GM21576 (cell line): ENCODE results near the gene GH1.
"Not testable (repeated sequence)": the region's sequence is repeated elsewhere in the genome, so short reads cannot be mapped to it uniquely, and the experiment has no call there.

Experiments
- ATAC-seq: cut with Tn5 transposase; IDR thresholded peaks from one replicate; pipeline ENCODE4 v1.9.1; 2021; ENCODE audit warnings: mild to moderate bottlenecking, moderate library complexity; ENCODE audit not compliant: unreplicated experiment

GH1 gene

DNA sequence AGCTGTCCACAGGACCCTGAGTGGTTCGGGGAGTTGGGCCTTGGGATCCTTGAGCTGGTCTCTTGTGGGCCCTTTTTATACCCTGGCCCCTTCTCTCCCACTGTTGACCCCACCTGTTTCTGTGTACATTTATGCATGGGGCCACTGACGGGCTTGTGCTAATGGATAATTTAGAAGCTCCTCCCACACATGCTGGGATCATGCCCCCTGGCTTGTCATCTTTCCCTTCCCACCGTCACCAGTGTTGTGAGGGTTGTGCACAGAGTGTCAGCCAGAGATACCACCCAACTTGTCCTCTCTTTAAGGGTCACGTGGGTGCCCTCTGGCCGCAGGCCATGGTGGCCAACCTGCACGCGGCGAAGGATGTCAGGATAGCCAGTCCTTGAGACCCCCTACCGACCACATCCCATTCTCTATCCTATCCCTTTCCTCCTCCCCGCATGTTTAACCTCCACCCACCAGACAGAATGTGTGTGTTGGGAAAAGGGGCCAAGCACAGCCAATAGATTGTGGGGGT is at the start of gene GH1:
TSS of gene GH1 (minus strand) at position 51 of the 517 bp plus-strand sequence. CDS start 63 bp downstream, outside the sequence.
- not testable (repeated sequence) for ATAC-seq

DNA sequence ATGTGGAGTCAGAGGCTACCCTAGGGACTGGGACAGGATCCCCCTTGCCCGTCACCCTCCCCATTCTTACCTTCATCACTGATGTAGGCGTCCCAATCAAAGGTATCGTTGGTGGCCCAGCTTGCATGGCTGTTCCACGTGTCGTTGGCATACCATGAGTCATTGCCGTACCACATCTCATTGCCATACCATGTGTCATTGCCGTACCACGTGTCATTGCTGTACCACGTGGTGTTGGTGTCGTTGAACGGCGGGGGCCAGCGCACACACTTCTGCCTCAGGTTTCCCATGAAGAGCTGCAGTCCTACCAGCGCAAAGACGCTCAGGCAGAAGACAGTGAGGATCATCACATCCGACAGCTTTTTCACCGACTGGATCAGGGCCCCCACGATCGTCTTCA is 49.3 kb upstream of the GH1 start:
- no peak for ATAC-seq

DNA sequence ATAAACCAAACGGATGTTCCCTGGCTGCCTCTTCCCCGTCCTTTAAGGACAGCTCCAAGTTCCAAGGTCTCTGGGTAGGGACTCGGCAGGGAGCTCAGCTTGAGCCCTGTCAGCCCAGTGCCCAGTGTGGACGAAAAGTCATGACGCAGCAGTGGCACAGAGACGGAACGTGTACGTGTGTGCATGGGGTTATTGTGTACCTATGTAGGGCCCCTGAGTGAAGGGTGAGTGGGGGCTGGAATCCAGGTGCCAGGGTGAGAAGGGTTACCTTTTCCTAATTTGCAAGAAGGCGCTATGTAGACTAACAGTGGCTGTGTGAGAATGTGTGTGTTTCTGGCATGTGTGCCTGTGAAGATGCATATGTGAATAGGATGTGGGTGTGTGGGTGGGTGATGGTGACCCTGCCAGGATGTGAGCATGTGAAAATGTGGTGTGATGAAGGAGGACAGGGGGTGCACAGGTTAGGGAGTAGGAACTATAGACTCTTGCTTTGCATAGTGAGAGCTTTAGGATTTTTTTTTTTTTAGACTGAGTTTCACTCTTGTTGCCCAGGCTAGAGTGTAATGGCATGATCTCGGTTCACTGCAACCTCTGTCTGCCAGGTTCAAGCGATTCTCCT is 48.1 kb upstream of the GH1 start:
- no peak for ATAC-seq

DNA sequence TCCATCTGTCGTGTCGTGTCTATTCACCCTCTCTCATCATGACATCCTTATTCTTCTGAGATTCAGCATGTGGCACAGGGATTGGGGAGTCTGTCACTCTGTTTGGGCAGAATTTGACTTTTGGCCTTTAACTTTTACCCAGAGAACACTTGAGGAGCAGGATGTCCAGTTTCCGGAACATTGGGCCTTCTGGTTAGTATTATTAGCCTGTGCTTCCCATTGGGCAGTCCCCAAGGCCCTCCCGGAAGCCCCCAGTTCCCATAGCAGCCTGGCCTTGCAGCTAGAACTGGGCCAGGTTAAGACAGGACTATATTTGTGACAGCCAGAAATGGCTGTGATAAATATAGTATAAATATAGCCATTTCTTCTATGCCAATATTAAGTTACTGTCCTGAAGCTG is 44.5 kb upstream of the GH1 start:
- no peak for ATAC-seq

DNA sequence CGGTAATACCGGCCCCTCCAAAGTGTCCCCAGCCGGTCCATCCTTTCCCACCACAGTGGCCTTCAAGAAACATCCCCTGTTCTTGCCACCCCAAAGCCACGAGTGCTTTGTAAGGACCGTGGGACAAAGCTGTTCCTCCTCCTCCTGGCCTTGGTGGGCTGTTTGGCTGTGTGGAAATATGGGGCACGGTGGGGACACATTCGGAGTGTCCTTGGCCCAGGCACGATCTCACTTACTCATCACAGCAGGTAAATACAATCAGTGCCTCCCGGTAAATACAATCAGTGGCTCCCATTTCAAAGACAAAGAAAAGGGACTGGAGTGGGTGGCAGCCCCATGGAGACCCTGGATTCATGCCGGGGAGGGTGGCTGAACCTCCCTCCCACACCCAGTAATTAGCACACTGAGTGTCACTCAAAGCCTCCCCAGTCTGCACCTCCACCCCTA is 43.7 kb upstream of the GH1 start:
- ATAC-seq: no peak

DNA sequence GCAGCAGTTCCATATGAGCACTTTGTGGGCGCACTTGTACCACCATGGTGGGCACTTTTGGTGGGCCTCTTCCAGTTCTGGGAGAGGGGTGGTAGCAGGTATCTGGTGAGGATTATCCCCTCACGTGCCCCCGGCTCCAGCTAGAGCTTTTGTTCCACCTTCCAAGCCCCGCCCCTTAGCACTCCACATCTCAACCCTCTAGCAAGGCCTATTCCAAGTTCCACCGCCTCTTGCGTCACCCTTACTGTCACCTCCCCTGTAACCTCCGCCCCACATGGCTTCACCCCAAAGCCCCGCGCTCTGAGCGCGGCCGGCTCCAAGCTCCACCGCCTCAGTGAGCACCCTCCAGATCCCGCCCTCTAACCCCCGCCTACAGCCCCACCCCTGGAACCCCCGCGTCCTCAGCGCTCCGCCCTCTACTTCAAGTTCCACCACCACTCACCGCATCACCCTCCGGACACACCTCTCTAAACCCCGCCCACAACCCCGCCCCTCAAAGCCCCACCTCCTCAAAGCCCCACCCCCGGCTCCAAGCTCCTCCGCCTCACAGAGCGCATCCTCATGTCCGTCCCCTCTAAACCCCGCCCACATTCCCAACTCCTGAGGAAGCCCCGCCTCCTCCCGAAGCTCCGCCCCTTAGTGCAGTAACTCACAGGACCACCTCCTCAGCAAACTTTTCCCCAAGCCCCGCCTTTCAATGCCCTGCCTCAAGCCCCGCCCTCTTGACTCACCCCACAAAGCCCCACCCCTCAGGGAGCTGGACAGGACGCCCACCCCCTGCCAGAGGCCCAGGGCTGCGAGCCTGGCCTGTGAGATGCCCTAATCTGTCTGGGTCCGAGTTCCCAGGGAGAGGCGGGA is 42.9 kb upstream of the GH1 start:
- ATAC-seq: no peak

DNA sequence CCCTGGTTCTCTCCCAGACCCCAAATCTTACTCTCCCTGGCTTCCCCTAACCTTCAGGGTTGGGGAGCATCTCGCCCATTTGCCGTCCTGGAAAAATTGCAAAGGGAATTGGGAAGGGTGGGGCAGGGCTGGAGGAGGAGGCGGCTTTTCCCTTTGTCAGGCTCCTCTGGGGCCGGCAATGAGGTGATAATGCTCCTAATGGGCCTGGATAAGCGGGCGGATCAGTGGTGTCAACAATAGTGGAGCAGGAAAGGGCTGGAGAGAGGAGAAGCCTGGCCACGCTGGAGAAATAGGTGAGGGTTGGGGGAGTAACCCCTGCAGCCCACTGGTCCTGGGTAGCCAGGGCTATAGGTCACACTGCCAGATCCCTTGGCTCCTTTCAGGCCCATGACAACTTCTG is 41.8 kb upstream of the GH1 start:
- no peak for ATAC-seq

DNA sequence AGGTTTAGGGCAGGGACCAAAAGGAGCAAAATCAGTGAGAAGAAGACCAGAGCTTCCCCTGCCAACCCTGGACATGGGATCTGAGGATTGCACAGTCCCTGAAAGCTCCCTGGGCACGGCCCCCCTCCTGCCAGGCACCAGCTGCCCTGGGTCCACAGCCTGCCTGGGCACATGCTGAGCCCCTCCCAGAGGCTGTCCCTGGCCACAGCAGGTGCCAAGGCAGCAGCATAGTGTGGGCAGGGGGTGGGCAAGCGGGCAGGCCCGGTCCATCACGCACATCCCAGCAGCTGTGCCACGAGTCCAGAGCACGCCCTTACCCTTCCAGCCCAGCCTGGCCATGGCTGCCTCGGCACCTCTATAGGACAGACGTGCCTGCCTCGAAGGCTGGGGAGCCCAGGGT is 41.4 kb upstream of the GH1 start:
- ATAC-seq: no peak

DNA sequence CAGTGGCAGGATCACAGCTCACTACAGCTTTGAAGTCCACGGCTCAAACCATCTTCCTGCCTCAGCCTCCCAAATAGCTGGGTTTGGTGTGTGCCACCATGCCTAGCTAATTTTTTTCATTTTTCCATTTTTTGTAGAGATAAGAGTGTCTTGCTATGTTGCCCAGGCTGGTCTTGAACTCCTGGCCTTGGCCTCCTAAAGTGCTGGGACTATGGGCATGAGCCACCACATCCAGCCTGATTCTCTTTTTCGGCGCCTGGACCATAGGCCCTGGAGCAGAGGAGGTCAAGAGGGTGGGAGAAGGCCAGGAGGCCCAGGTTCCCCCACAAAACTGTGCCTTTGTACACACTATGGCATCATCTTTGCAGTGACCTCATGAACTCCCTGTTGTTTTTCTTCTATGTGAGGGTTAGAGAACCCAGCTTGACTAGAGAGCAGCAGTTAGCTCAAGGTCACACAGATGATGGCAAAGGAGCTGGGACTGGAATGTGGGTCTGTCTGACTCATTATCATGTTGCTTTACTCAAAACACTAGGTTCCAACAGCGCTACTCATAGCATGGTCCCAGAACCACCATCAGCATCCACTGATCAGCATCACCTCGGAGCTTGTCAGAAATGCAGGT is 37.8 kb upstream of the GH1 start:
- ATAC-seq: no peak

DNA sequence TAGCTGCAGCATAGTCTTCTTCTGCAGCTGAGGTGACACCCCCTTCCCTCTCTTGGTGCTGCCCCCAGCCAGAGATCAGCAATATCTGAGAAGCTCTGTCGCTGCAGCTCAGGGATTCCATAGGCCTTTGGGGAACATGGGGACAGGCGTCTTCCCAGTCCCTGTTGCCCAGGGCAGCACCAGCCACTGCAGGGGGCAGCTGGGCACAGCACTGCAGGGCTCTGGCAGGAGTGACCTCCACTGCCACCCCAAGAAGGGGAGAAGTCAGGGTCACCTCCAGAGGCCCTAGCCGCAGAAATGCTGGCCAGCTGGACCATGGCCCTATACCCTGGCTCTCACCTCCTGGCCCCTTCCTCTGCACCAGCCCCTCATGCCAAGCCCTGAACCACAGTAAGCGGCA is 37.2 kb upstream of the GH1 start:
- ATAC-seq: no peak

DNA sequence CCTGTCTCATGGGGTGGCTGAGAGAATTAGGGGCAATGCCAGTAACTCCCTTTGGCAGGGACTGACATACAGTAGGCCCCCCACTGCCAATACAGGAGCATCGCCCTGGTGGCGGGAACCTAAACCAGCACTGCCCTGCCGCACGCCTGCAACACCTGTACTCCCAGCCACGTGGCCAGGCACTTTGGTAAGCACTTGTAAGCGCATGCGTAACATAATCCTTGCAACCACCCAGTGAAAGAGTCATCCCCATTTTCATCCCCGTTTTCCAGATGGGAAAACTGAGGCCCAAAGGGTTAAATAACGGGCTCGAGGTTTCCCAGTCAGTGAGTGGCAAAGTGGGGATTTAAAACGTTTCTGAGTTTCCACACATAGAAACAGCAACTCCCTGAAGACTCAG is 36.6 kb upstream of the GH1 start:
- no peak for ATAC-seq

DNA sequence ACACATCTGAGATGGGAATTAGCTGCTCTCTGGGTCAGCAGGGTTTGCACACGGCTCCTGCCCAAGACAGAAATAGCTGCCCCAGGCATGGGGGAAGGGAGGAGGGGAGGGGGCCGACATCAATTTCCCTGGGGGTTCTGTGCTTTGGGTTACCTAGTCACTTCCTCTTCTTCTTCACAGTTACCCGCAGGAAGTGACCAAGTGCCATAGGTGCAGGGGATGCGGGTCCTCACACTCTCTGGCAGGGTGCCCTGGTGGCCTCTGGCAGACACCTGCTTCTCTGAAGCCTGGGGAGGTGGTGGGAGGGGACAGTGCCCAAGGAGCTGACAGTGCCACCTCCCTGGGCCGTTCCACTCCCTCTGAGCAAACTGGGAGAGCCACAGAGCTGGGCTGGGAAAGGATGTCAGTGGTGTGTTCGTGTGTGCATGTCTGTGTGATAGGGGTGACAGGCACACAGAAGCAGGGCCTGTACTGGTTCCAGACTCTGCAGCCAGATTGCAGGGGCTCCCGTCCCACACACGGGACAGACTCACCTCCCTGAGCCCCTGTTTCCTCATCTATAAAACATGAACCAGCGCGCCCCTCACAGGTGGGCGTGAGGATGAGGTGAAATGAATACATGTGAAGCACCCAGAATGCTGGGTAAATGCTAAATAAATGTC is 35.9 kb upstream of the GH1 start:
- peak; percentile 54 for ATAC-seq

DNA sequence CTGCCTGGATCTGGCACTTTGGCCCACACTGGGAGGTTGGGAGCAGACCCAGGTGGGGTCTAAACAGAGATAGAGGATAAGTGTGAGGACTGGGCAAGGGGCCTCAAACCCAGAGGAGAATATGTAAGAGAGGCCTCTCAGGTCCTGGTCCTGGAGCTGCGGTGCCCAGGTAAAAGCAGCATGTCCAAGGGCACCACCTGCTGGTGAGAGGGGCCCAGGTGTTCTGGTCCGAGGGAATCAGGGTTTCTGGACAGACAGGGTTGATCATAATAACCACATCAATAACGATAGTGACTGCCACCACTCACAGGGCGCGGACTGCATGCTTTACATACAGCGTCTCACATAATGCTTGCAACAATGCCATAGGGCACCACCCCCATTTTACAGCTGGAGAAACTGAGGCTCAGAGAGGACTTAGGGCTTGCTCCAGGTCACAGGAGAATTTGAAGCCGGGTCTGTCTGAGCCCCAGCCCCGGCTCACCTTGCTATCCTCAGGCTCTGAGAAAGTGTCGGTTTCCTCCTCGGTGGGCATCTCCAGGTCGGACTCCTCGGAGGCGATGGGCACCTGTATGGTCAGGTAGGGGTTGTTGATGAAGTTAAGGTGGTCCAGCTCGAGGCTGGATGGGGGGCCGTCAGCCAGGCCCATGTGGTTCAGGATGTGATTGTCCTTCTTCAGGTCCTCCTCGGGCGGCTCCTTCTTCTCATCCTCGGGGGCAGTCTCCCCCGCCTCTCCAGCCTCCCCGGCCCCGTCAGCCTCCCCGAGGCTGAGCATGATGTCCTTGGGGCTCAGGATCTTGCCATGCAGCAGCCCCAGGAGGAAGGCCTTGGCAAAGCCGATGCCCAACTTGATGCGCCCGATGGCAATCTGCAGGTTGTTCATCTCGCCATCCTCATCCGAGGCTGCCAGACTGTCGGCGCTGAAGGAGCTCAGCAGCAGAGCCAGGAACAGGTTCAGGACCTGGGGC is 32.6 kb upstream of the GH1 start:
- ATAC-seq: no peak

DNA sequence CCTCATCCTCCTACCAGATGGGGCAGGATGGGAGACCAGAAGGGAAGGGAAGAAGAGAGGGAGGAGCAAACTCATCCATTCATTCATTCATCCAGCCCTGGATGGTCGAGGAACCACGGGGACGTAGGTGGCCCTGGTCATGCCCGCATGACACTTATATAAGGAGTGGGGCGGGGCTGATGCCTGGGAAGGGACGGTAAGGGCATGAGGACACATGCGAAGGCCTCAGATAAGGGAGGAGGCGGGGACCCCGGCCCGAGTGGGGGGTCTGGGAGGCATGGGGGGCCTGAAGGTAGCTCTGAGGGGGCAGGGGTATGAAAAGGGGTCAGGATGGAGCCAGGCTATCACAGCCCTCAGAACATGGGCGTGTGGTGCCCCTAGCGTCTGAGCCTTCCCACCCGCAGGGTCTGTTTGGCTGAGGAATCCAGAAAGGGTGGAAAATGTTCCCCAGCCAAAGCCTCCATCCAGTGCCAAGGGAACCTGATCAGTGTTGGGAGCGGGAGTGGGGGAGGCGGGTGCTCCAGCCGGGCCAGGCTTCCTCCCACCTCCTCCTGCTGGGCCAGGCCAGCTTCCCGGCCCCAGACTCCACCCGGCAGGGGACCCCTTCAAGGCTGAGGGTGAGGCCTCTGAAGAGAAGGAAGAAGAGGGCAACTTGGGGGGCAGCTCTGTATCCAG is 31.1 kb upstream of the GH1 start:
- no peak for ATAC-seq

DNA sequence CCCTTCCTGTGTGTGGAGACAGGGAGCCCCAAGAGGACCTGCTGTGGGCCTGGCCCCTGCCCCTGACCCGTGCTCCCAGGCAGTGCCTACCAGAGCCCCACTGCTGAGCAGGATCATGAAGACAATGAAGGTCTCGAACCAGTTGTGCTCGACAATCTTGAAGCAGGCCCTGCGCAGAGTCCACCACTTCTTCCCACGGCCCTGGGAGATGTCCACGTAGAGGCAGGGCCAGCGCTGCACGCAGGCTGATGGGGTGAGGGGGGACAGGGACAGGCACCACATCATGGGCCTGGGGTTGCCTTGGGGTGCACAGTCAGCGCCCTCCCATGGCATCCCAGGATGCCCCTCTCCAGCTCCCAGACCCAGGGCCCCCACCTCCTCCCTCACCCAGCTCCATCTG is 29.9 kb upstream of the GH1 start:
- ATAC-seq: no peak

DNA sequence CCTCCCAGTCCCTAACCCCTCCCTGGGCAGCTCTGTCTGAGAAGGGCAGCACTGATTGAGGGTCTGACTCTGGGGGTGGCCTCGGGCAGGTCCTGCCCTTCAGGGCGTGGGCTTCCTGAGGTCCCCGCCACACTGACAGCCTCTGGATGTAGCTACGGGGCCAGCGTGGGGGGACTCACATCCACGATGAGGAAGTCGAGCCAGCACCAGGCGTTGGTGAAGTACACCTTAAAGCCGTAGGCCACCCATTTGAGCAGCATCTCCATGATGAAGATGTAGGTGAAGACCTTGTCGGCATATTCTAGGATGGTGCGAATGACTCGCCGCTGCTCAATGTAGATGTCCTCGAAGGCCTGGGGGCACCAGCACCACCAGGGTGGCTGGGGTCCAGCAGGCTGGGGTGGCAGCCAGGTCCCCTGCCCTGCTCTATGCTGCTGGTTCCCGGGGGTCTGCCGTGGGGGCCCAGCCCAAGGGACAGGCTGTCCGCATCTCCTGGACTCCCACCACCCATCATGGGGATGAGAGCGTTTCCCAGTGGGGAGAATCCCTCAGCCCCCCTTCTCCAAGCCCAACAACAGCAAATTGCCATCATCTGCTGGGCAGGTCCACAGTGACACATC is 29.2 kb upstream of the GH1 start:
- no peak for ATAC-seq

DNA sequence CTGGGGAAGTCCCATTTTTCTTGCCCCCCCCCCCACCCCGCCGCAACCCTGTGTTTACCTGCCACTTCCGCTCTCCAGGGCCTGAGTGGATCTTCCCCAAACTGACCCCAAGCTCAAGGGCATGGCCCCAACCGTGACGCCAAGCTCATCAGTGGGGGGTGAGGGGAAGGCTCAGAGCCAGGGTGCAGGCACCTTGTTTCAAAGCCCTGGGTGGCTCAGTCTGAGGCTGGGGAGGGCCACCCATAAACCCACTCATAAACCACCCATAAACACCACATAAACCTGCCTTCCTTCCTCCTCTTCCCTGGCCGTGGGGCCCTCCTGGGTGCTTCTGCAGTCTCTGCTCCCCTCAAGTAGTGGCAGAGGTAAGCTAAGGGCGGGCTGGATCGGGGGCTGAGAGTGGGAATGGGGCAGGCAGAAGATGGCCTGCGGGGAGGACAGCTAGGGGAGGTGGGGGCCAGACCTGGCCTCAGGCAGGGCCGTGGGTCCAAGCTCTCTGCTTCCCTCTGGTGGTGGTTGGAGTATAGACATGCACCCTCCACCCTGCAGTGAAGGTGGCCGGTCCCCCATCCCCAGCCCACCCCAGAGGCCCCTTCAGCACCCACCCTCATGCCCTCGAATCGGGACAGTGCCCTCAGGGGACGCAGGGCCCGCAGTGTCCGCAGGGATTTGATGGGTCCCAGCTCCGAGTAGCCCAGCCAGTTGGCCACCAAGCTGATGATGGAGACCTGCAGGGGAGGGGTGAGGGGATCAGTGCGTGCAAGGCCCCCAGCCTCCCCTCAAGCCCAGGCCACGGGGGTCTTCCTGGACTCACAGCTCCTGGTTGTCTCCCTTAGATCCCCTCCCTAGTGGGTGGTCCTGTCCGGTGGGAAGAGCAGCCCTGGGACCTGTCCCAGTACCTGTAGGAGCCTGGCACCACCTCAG is 28.1 kb upstream of the GH1 start:
- ATAC-seq: peak; percentile 46
